NT2/D1 (cell line): ENCODE data around the gene SH3D21.

Experiments
- SUZ12 ChIP-seq: IDR thresholded peaks from 2 replicates; pipeline ENCODE4 v1.6.1; 2011; ENCODE audit not compliant: insufficient read length, insufficient read depth; ENCODE audit errors: extremely low read depth
- ZNF274 ChIP-seq: IDR thresholded peaks from 2 replicates; pipeline ENCODE4 v1.6.1; 2011; ENCODE audit warnings: mild to moderate bottlenecking, low read depth, low read length

- TF ChIP-seq SUZ12: no peak
- no peak for TF ChIP-seq ZNF274
Measured at GRCh38 chr1:36306210-36306901, at the start of gene SH3D21.
